Inferior parietal cortex (tissue), 1 donor: ENCODE results near the gene PPP1R36.
"Not testable (repeated sequence)": the region's sequence is repeated elsewhere in the genome, so short reads cannot be mapped to it uniquely, and the experiment has no call there.

Experiments
- DNase-seq: peaks from one replicate; pipeline ENCODE4 v3.0.0-alpha.2; 2016; ENCODE audit errors: extremely low spot score

The PPP1R36 gene

GRCh38 chr14:64569138-64569631 is 19.4 kb downstream of the PPP1R36 start:
- DNase-seq: peak; percentile 73

- not testable (repeated sequence) for DNase-seq
Observed at GRCh38 chr14:64569646-64570045, 19.9 kb downstream of the PPP1R36 start.

- no peak for DNase-seq
Observed at GRCh38 chr14:64572386-64573104, 22.8 kb downstream of the PPP1R36 start.

- peak; percentile 88 for DNase-seq
Observed at GRCh38 chr14:64573109-64573508, 23.3 kb downstream of the PPP1R36 start.

GRCh38 chr14:64574371-64575107 is 24.8 kb downstream of the PPP1R36 start:
- no peak for DNase-seq

- no peak for DNase-seq
Observed at GRCh38 chr14:64577211-64577610, 27.4 kb downstream of the PPP1R36 start.

- DNase-seq: no peak
Observed at GRCh38 chr14:64580467-64580866, 30.7 kb downstream of the PPP1R36 start.

GRCh38 chr14:64581363-64581762 is 31.6 kb downstream of the PPP1R36 start:
- DNase-seq: no peak

GRCh38 chr14:64581817-64582216 is 32.1 kb downstream of the PPP1R36 start:
- DNase-seq: no peak

GRCh38 chr14:64584190-64584589 is 34.4 kb downstream of the PPP1R36 start:
- peak; percentile 25 for DNase-seq

GRCh38 chr14:64591809-64592208 is 42.0 kb downstream of the PPP1R36 start:
- DNase-seq: no peak

- no peak for DNase-seq
Observed at GRCh38 chr14:64594438-64594837, 44.7 kb downstream of the PPP1R36 start.

- DNase-seq: no peak
Observed at GRCh38 chr14:64598404-64598803, 48.6 kb downstream of the PPP1R36 start.

GRCh38 chr14:64601571-64601970 is 51.8 kb downstream of the PPP1R36 start:
- no peak for DNase-seq

GRCh38 chr14:64602826-64603225 is 53.1 kb downstream of the PPP1R36 start:
- DNase-seq: no peak

- DNase-seq: no peak
Observed at GRCh38 chr14:64604001-64604400, 54.2 kb downstream of the PPP1R36 start.

- DNase-seq: no peak
Observed at GRCh38 chr14:64604881-64605280, 55.1 kb downstream of the PPP1R36 start.

GRCh38 chr14:64605926-64606685 is 56.3 kb downstream of the PPP1R36 start:
- DNase-seq: no peak

GRCh38 chr14:64610049-64610746 is 60.4 kb downstream of the PPP1R36 start:
- no peak for DNase-seq

- DNase-seq: no peak
Observed at GRCh38 chr14:64611358-64612020, 61.7 kb downstream of the PPP1R36 start.

GRCh38 chr14:64612021-64612380 is 62.2 kb downstream of the PPP1R36 start:
- no peak for DNase-seq
